Testis (tissue), 2 donors: ENCODE results near the gene CAMKK1.

Experiments used
- CTCF ChIP-seq, 3 experiments: fragments of 450-650 bp in 2 of 3; fragments of 200-600 bp in 1 of 3; sonication (generic) in 1 of 3; IDR thresholded peaks; one replicate each; pipeline ENCODE4 v1.5.1; 2016 to 2019; ENCODE audit warnings: antibody characterized with exemption in 3 of 3, mild to moderate bottlenecking in 2 of 3, moderate library complexity in 1 of 3
- POLR2A ChIP-seq: fragments of 450-650 bp; IDR thresholded peaks from one replicate; pipeline ENCODE4 v1.6.1; 2017; ENCODE audit warnings: antibody characterized with exemption, mild to moderate bottlenecking, moderate library complexity

- no peak for TF ChIP-seq CTCF (IDR thresholded peaks at IDR 0.05)
- TF ChIP-seq POLR2A = no peak
Observed at GRCh38 chr17:3894911-3895343, 2.1 kb upstream of the CAMKK1 start.
